Medulla oblongata (tissue), 1 donor: ENCODE measurements around the gene COL15A1.
"Not testable (repeated sequence)": the region's sequence is repeated elsewhere in the genome, so short reads cannot be mapped to it uniquely, and the experiment has no call there.

Source experiments
- DNase-seq: peaks from one replicate; pipeline ENCODE4 v3.0.0-alpha.2; 2015; ENCODE audit errors: extremely low spot score

Gene COL15A1

DNA sequence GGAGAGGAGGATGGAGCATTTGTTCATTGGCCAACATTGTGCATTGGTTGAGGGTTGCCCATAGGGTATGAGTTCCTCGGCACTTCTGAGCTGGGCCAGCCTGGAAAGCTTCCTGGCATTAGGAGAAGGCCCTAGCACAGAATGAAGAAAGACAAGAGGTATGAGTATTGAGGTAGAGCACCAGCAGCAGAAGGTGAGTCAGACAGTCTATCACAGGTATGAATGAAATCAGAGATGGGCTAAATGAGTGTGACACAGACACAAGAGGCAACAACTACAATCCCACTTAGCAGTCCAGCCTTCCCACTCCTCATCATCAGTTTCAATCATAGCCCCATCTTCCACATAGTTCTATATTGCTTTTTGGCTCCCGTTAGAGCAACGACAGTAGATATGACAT is 135.8 kb downstream of the COL15A1 start:
- no peak for DNase-seq

DNA sequence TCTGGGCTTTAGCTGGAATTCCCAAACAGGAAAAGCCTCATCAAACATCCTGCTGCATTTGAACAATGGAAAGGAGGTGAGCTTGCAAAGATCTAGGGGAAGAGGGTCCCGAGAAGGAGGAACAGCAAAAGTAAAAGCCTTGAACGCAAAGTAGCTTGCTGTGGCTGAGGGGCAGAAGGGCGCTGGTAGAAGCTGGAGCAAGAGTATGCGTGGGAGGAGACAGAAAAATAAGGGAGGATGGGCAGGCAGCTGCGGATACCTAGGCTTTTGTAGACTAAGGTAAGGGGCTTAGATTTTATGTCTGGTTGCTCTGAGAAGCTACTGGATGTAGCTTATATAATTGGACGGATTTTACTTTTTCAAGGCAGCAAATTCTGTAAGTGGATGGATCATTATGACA is 139.3 kb downstream of the COL15A1 start:
- no peak for DNase-seq

DNA sequence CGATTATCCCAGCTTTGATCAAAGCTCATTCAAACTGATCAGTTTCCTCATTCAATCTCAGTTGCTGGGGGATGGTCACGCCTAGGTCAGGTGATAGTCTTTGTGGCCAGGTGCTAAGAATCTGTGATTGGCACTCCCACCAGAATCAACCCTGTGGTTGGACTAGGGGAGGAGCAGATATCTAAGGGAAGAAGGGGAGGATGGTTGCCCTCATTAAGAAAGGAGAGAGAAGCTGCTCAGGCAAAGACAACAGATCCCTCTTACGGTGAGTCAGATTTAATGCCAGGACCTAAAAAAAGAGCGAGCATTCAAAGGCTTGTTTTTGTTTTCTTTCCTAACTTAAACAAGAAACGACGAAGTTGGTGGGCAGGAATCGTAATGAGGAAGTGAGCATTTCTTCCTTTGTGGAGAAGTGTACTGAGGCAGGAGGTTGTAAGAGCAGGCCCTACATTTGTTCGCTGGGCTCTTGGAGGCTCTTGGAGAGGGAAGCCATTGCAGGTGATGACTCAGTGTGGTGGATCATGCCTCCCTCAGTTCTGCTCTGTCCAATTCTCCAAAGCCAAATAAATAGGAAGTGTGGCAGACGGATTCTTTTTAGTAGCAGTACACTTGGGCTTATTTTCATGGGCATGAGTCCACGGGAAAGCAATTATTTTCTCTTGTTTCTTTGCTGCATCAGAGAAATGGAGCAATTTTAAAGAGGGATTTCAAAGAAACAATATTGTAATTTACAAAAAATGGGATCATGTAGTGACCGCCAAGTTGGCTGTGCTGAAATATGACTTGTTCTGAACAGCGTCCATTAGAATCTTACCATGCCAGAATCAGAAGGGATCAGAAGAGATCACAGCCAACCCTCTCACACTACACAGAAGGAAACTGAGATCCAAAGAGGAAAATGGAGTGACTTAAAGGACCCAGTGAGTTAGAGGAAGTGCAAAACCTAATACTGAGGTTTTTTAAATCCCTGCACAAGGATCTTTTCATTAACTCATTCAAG is 142.5 kb downstream of the COL15A1 start:
- DNase-seq, result peak; percentile 40

DNA sequence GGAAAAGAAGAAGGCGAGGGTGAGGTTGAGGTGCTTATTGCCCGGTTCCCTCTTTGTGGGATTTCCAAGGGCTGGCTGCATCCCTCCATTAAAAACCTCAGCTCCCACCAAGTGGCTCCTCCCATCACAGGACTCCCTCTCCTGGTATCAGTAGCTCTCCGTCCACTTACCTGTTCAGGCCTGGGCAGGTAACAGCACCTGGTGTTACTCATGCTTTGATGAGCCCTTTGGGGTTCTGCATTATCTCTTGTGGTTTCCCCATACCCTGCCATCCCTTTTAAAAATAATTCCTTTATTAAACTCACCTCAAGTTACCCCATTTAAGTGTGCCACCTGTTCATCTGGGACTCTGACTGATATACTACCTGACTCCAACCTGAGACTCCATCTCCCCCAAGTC is 143.8 kb downstream of the COL15A1 start:
- no peak for DNase-seq

DNA sequence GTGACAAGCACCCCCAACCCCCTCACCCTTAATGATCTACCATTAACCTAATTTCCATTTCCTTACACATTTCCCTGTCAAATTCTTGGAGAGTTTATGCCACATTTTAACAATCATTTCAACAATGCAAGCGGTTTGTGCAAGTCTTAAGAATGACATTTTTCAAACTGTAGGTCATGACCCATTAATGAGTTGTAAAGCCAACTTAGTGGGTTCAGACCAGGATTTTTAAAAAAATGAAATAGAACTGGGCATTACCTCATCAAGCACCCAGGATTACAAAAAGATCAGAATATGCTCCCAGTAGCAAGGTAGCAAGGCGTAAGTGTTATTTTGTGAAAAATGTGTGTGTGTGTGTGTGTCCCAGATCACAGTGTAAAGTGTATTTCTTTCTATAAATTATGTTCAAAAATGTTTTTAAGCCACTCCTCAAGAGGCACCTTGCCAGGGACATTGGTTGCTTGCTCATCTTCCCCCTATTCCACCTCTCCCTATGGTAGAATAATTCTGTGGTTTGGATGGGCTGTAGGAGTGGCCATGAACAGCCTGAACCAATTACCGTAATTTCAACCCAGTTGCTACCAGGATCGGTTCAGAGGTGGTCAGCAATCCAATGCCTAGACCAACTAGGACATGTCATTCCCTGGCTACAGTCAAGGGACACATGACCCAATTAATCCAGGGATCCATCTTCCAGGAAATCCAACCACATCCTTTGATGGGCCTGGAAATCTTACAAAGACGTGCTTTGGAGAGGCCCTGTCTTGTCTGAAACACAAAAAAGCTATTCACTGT is 146.8 kb downstream of the COL15A1 start:
- DNase-seq, result no peak

DNA sequence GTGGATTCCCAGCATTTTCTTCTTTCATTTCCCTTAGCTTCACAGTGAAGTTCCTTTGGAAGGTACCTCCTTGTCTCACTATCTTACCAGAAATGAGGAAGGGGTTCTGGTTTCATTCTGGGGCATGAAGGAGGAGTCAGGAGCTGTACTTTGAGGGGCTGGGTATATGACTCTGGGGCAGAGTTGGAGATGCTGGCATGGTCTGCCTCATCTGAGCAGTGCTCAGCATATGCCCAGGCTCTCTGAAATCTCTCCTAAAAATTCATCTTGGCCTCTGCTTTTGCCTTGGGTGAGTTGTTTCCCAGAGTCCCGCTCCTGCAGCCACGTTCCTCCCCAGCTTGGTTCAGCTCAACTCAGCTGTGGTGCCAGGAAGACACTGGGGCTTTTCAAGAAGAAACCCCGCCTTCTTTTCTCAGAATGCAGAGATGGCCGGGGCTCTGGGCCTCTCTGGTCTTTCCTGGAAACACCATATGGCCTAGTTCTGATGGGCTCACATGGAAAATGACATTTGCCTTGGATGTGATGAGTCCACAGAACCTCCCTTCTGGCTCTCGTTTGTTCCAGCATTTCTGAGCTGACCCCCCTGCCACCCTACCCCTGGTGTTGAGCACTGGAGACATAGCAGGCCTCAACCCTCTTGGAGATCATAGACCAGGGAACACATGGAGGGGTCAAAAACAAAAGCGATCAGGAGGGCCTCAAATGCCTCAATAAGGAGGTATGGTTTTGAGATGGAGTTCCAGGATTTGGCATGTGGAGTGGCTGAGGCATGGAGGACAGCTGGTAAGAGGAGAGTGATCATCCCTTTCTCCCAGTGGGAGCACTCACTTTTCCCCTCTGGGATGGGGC is 149.2 kb downstream of the COL15A1 start:
- DNase-seq, result no peak

DNA sequence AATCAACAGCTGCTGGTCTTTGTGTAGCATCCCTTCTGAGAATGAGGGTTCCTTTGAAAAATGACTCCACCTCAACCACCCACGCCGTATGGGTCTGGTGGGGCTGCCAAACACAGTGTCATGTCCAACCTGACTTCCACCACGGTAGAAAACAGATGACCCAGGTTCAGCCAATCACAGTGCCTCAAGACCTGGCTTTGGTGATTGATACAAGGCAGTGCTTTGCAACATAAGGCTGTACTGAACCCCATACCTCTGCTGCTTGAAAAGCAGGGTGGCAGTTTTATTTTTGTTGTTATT is 149.7 kb downstream of the COL15A1 start:
- DNase-seq, result no peak

DNA sequence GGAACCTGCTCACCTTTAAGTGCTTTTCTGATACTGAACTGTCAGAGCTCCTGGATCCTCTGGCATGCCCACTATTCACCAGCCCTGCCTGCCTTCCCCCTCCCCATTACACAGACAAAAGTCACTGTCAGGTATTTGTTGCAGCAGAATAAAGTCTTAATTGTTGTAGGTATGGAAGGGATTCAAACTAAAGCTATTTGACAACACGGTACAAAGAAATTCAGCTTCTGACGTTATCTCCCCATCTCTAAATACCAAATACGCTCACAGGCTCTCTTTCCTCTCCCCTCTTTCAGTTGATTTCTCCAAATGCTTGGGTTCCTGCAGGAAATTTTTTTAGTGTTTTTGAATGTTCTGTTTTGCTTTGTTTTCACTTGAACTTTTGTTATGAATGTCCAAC is 151.9 kb downstream of the COL15A1 start:
- DNase-seq, result no peak

DNA sequence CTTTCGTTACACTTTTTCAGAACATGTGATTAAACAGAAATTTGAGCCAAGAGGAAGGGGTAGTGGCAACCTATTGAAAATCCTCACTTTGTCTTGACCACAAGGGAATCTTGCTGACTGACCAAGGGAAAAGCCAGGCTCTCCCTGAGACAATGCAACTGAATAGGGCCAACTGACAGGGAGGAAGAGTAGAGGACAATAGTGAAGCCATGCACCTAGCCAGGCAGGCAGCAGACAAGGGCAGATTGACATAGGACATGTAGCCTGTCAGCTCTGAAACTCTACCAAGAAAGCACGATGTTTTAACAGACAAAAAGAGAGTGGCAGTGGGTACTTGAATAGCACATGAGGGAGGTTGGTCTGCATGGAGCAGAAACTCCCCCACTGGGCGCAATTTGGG is 152.7 kb downstream of the COL15A1 start:
- DNase-seq, result no peak

DNA sequence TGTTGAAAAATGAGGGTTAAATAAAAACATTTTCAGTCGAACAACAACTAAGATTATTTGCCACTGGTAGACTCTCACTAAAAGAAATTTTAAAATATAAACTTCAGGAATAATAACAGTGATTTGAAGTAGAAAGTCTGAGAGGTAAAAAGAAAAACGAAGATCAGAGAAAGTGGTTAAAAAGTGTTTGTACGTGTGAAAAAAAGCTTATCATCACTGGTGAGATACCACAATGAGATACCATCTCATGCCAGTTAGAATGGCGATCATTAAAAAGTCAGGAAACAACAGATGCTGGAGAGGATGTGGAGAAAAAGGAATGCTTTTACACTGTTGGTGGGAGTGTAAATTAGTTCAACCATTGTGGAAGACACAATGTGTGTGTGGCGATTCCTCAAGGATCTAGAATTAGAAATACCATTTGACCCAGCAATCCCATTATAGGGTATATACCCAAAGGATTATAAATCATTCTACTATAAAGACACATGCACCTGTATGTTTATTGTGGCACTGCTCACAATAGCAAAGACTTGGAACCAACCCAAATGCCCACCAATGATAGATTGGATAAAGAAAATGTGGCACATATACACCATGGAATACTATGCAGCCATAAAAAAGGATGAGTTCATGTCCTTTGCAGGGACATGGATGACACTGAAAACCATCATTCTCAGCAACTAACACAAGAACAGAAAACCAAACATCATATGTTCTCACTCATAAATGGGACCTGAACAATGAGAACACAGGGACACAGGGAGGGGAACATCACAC is 156.3 kb downstream of the COL15A1 start:
- DNase-seq, result not testable (repeated sequence)

DNA sequence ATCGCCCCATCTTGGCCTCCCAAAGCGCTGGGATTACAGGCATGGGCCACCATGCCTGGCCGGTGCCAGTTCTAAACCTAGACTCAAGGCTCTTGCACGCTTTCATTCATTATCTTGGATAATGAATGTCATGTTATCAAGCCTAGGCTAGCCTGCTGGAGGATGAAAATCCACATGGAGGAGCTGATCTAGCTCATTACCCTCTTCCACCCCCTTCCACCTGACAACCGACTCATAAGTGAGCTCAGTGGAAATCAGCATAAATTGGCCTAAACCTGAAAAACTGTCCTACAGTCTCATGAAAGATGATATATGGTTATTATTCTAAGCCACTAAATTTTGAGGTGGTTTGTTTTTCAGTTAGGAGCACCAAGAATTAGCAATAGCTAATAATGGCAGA is 157.6 kb downstream of the COL15A1 start:
- DNase-seq, result no peak

DNA sequence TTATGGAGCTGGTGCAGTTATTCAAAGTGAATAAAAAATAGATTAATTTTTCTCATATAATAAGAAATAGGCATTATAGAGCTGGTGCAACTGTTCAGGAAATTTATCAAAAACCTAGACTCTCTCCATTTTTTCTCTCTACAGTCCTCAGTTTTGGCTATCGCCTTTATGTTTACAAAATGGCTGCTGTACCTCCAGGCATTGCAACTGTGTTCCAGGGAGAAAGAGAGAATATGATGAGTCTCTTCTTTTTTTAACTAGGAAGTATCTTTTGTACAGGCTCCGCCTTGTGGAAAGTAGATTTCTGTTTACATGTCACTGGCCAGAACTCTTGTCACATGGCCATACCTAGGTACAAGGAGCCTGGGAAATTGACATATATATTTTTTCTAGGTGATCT is 158.1 kb downstream of the COL15A1 start:
- DNase-seq, result no peak

DNA sequence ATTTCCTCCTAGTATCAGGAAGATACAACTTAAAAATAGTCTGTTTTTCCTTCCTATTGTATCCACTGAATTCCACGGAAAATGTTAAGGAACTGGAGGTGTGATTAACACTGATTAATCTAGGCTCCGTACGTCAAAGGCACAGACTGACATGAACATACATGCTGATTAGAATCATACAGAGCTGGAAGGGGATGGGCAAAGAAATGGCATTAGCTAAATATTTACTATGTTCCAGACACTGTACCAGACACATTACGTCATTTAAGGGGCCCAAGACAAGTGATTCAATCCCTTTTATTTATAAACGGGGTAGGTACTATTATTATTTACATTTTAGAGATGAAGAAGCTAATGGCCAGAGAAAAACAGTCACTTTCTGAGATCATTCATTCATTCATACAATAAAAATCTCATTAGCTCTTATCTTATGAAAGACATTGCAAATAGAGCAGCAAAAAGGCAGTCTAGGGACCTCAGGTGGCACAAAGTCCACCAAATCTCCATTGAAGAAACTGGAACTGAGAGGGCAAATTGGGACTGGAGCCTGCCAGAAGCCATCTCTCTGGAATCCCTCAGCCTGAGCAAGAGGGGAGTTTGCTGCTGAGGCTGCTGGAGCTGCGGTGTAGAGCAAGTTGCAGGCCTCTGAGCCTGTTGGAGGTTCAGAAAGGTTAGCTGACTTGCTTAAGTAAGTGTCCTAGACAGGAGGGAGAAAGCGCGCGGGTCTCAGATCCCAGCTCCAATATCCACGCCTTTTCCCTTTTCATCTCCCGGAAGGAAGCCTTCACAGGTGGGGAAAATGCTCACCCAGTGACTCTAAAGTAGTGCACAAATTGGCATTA is 159.6 kb downstream of the COL15A1 start:
- no peak for DNase-seq

DNA sequence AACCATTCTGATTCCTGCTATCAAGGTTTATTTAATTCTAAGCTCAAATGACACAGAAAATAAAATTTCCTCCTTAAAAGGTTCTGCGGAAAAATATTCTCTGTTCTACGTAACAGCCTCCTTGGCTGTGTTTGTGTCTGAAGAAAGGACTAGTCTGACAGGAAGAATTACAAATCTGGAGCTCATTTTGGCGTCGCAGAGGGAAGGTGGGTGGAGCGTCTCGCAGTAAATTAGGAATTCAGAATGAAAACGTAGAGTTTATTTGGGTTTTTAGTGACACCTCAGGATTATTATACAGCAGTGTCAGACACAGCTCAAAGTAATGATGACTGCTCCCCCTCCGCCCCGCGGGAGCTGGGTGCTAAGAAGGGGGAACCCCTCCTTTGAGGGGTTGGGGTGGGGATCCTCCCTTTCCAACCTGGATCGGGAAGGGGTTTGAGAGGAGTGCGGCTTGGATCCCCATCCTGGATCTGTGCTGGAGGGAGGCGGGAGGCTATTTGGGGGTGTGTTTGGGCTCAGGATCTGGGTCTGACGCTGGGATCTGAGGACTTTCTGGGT is 160.3 kb downstream of the COL15A1 start:
- no peak for DNase-seq

DNA sequence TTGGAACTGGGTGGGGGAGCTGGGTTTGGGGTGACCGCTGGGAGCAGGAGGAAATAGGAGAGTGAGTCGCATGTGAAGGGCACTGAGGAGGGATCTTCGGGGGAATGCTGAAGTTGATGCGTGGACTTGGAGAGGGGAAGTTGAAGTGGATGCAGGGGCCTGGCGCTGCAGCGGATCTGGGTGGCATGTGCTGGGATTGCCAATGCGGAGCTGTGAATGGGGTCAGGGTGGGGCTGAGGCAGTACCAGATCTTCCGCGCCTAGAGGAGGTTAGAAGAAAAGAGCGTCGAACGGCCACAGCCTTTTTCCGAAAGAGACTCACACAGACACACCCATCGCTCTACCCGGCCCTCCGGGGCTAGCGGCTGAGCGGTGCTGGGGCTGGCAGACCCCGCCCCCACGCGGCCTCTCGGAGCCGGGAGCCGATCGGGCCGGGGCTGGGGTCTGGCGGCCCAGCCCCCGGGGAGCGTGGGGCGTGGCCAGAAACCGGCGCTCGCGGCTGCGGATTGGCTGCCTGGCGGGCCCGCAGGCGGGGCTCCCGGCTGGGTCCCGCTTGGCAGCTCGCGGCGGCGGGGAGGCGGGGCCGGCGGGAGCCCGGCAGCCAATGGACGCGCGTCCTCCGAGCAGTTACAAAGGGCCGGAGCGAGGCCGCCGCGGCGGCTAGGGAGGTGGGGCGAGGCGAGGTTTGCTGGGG is 160.9 kb downstream of the COL15A1 start, which contains the start of gene TGFBR1:
TGFBR1 (plus strand) TSS at position 655 of the 693 bp plus-strand sequence. CDS start 93 bp downstream, outside the sequence.
- DNase-seq, result peak; percentile 96

DNA sequence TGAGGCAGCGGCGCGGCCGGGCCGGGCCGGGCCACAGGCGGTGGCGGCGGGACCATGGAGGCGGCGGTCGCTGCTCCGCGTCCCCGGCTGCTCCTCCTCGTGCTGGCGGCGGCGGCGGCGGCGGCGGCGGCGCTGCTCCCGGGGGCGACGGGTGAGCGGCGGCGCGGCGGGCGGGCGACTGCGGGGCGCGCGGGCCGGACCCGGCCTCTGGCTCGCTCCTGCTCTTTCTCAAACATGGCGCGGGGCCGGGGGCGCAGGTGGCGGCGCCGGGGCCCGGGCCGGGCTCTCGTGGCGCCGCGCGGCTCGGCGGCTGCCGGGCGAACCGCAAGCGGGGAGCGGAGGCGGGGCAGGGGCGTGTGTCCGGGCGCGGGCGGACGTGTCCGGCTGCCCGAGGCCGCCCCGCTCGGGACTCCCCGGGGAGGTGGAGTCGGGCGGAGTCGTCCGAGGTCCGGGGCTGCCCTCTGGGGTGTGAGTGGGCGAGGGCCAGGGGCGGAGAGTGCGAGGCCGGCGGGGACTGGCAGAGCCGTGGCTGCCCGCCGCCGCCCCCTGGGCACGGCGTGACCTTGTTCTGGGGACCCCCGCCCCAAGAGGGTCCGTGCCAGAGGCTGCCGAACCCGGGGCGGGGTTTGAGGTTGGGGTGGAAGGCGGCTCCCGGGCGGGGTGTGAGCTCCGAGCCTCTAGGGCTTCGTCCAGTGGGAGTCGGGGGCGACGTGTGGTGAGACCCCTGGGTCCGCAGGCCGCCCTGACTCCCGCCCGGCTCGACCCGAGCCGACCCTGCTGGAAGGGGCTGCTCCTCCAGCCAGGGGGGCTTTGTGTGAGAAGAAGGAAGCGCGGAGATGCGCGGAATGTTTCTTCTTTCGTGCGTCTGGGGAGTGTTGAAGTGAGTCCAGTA is 161.7 kb downstream of the COL15A1 start:
- peak; percentile 41 for DNase-seq

DNA sequence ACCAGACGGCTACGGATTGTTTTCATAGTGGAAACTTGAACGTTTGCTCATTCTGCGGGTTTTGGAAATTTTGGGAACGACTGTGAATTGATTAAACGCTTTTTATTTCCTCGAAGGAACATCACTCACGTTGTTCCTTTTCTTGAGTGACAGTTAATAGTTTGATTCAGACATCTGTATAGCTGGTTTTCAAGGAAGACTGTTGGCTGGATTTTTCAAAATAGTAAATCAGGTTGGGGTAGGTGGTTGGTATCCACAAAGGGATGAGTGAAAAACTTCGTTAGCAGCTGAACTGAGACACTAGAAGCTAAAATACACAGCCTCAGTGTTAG is 162.3 kb downstream of the COL15A1 start:
- DNase-seq, result no peak

DNA sequence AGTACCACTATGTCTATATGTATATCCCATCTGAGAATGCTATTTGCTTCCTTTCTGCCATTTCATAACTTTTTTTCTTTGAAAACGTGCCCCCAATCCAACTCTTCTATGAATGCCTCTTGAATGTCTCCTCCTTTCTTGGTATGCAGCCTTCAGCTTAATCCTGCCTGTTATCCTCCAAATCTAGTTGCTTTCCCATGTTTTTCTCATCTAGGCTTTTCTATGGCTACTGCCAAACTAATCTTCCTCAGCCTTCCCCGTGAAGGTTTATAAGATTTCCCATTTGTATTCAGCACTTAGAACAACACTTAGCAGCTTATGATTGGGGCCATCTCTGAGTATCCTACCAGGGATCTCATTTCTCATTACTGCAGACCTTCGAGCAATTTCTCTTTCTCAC is 163.7 kb downstream of the COL15A1 start:
- DNase-seq, result no peak
